Thyroid gland (tissue), 4 donors: Measurements from ENCODE around the gene MOGAT3. TPM values are rescaled to one million over a fixed set of nuclear protein-coding genes. Genes with fewer than 3 reads are reported as not detected.

ENCODE experiments used
- DNase-seq, 2 donors: peaks; one replicate each; pipeline ENCODE4 v3.0.0-alpha.2; 2019
- H3K27ac ChIP-seq, 3 donors: fragments of 200-600 bp; sonication (generic); 1 replicate in 2 of 3; 2 replicates in 1 of 3; pipeline ENCODE4 v1.5.1; 2016 to 2019; ENCODE audit warnings: mild to moderate bottlenecking in 1 of 3, moderate library complexity in 1 of 3
- H3K27me3 ChIP-seq: fragments of 200-600 bp; sonication (generic); one replicate; pipeline ENCODE4 v1.5.1; 2019
- H3K36me3 ChIP-seq, 2 donors: fragments of 200-600 bp; sonication (generic); one replicate each; pipeline ENCODE4 v1.5.1; 2016 to 2019
- H3K4me1 ChIP-seq, 2 donors: fragments of 200-600 bp; sonication (generic); one replicate each; pipeline ENCODE4 v1.5.1; 2017 to 2019
- H3K4me3 ChIP-seq, 3 donors: fragments of 200-600 bp; sonication (generic); replicated peaks in 1 of 3; 1 replicate in 2 of 3; 2 replicates in 1 of 3; pipeline ENCODE4 v1.5.1; 2016; ENCODE audit warnings: mild to moderate bottlenecking in 1 of 3
- H3K9me3 ChIP-seq: fragments of 200-600 bp; sonication (generic); one replicate; pipeline ENCODE4 v1.5.1; 2017
- CTCF ChIP-seq, 6 experiments: fragments of 200-600 bp in 3 of 6; fragments of 450-650 bp in 3 of 6; sonication (generic) in 3 of 6; IDR thresholded peaks; one replicate each; pipeline ENCODE4 v1.5.1; 2016 to 2019; ENCODE audit warnings: antibody characterized with exemption in 6 of 6, mild to moderate bottlenecking in 2 of 6, inconsistent platforms in 1 of 6, moderate library complexity in 1 of 6
- POLR2A ChIP-seq, 2 donors: fragments of 450-650 bp; IDR thresholded peaks; one replicate each; pipeline ENCODE4 v1.6.1; 2017; ENCODE audit warnings: antibody characterized with exemption in 2 of 2, mild to moderate bottlenecking in 2 of 2, moderate library complexity in 1 of 2
- WGBS, 2 donors: methylation state at CpG; one replicate each; pipeline ENCODE4 v1.1.5; 2017; 5-methylcytosine and 5-hydroxymethylcytosine counted together
- intact Hi-C: fragments of 100-400 bp; cut with DNase I; formaldehyde crosslinking; loops from one replicate; pipeline ENCODE4 v1.15.1; 2023
- total RNA-seq, 4 donors: library from RNA; depleted of rRNA; stranded (reverse); fragments of >200 nt; gene quantifications; one replicate each; pipeline ENCODE4 v1.2.3, GENCODE V29; 2016

The MOGAT3 gene
- total RNA-seq, 4 donors from 2014 or later: not detected

GRCh38 chr7:101244375-101245146 lies 43.7 kb upstream of the MOGAT3 start, which contains the start of gene FIS1:
TSS of gene FIS1 (minus strand) at chr7:101245081. CDS start at chr7:101245004, 77 bp downstream.
- Histone ChIP-seq H3K27me3 (no peaks in the 10 kb centered on the region), H3K4me1 (peaks cover 17 to 26% of the 10 kb centered on the region in 2 donors), H3K36me3 (peaks cover 8 to 16% of the 10 kb centered on the region in 2 donors), H3K9me3 (no peaks in the 10 kb centered on the region), H3K4me3 (peak within 1 kb of the TSS; percentile 12 to 81 (median 72)), H3K27ac (peak within 1 kb of the TSS; percentile 96 to 97 (median 97))
- DNase-seq: peak; percentile 95 to 96
- TF ChIP-seq POLR2A (IDR thresholded peaks at IDR 0.05): peak; percentile 34 to 81
- TF ChIP-seq CTCF (IDR thresholded peaks at IDR 0.05): peak in 5 of 6 experiments; percentile 80 to 94 (median 83)
- 0 to 1% methylated on average over 10 to 39 of the region's 45 CpGs for WGBS, 2 donors
- intact Hi-C loops: no loop called here

GRCh38 chr7:101243646-101244374 lies 43.0 kb upstream of the MOGAT3 start:
- Histone ChIP-seq H3K36me3 (peaks cover 12 to 16% of the 10 kb centered on the region in 2 donors), H3K27me3 (no peaks in the 10 kb centered on the region), H3K9me3 (no peaks in the 10 kb centered on the region), H3K4me1 (peaks cover 17 to 29% of the 10 kb centered on the region in 2 donors), H3K4me3 (peak overlapping the region in 2 of 3 donors; percentile 12 to 72), H3K27ac (peak overlapping the region; percentile 96 to 97 (median 97))
- DNase-seq: no peak
- TF ChIP-seq POLR2A (IDR thresholded peaks at IDR 0.05): no peak
- TF ChIP-seq CTCF (IDR thresholded peaks at IDR 0.05): peak in 1 of 6 experiments; percentile 81
- WGBS, 2 donors: 16 to 27% methylated on average over 20 to 25 of the region's 28 CpGs
- intact Hi-C loops: no loop called here

- TF ChIP-seq CTCF (IDR thresholded peaks at IDR 0.05): no peak
- no peak for TF ChIP-seq POLR2A (IDR thresholded peaks at IDR 0.05)
- WGBS, 2 donors: 82 to 90% methylated on average over 16 of the region's 16 CpGs
- H3K4me3 ChIP-seq: no peak overlapping the region
- peaks cover 16% of the 10 kb centered on the region in 2 donors for H3K36me3 ChIP-seq
- DNase-seq: no peak
- H3K27ac ChIP-seq: no peak overlapping the region
- H3K4me1 ChIP-seq: peaks cover 17 to 37% of the 10 kb centered on the region in 2 donors
- intact Hi-C loops: no loop called here
- H3K9me3 ChIP-seq: no peaks in the 10 kb centered on the region
- no peaks in the 10 kb centered on the region for H3K27me3 ChIP-seq
Observed at GRCh38 chr7:101241443-101242349, 40.9 kb upstream of the MOGAT3 start.

- no peaks in the 10 kb centered on the region for H3K27me3 ChIP-seq
- peaks cover 17 to 36% of the 10 kb centered on the region in 2 donors for H3K4me1 ChIP-seq
- intact Hi-C loops: no loop called here
- peaks cover 16% of the 10 kb centered on the region in 2 donors for H3K36me3 ChIP-seq
- 90 to 91% methylated on average over 12 of the region's 12 CpGs for WGBS, 2 donors
- H3K4me3 ChIP-seq: no peak overlapping the region
- no peak overlapping the region for H3K27ac ChIP-seq
- TF ChIP-seq POLR2A (IDR thresholded peaks at IDR 0.05) (no peak), CTCF (IDR thresholded peaks at IDR 0.05) (no peak)
- no peaks in the 10 kb centered on the region for H3K9me3 ChIP-seq
- DNase-seq: no peak
Observed at GRCh38 chr7:101241015-101241363, 40.2 kb upstream of the MOGAT3 start.
